ENCODE data around the gene MPRIP.

Gene MPRIP

GRCh38 chr17:17237026-17237799 lies 195.0 kb downstream of the MPRIP start, which contains the start of gene FLCN:
TSS of gene FLCN (minus strand) at chr17:17237168. CDS start at chr17:17228137, 9,031 bp downstream.
- peak; percentile 96 for DNase-seq (ENCODE audit: low spot score)

- no peak for DNase-seq (ENCODE audit: low spot score)
Observed at GRCh38 chr17:17239832-17240231, 197.6 kb downstream of the MPRIP start.

- DNase-seq (ENCODE audit: low spot score): no peak
Observed at GRCh38 chr17:17241656-17242055, 199.4 kb downstream of the MPRIP start.

- no peak for DNase-seq (ENCODE audit: low spot score)
Observed at GRCh38 chr17:17242246-17242645, 200.0 kb downstream of the MPRIP start.

All from GM03348 (cell line).